T-cell (primary cell): ENCODE data around the gene LHFPL2. TPM values are rescaled to one million over a fixed set of nuclear protein-coding genes. Genes with fewer than 3 reads are reported as not detected.

Experiments used
- ATAC-seq, 4 experiments: fragments of 200-7000 bp in 3 of 4; fragments of 150-1000 bp in 1 of 4; cut with Tn5 transposase; replicated peaks in 1 of 4; 1 replicate in 3 of 4; 2 replicates in 1 of 4; pipeline ENCODE4 v1.10.0; 2021; ENCODE audit warnings: moderate library complexity in 3 of 4, mild to moderate bottlenecking in 2 of 4, moderate number of reproducible peaks in 1 of 4
- CTCF ChIA-PET, 2 donors: fragments of 300-600 bp; sonication (Branson Sonifier 250); formaldehyde crosslinking; loops; one replicate each; lab custom pipeline; 2022; ENCODE audit warnings: antibody characterized with exemption in 2 of 2; lab: Charles Lee
- POLR2A ChIA-PET, 2 donors: fragments of 300-600 bp; sonication (Branson Sonifier 250); formaldehyde crosslinking; loops; one replicate each; lab custom pipeline; 2022; ENCODE audit warnings: antibody characterized with exemption in 2 of 2; lab: Charles Lee
- DNase-seq, 35 experiments: peaks; one replicate each; pipeline versions ENCODE4 v3.0.0 to v3.0.0-alpha.2; 2013 to 2023
- H3K27ac ChIP-seq: one replicate; pipeline ENCODE4 v1.5.1; 2013; ENCODE audit warnings: low read length
- H3K27me3 ChIP-seq, 2 experiments: replicated peaks in 1 of 2; 1 replicate in 1 of 2; 2 replicates in 1 of 2; pipeline versions ENCODE4 v1.6.1 to v1.7.0; 2013; ENCODE audit warnings: low read length in 1 of 2, mixed read lengths in 1 of 2; ENCODE audit not compliant: control insufficient read depth in 2 of 2, insufficient read depth in 2 of 2; ENCODE audit errors: extremely low read depth in 1 of 2
- H3K36me3 ChIP-seq, 2 donors: 1 replicate in 1 of 2; 2 replicates in 1 of 2; pipeline versions ENCODE4 v1.6.1 to v1.7.0; 2013; ENCODE audit warnings: low read length in 1 of 2; ENCODE audit not compliant: control insufficient read depth in 2 of 2, insufficient read depth in 1 of 2; ENCODE audit errors: extremely low read depth in 1 of 2
- H3K4me1 ChIP-seq, 2 experiments: 1 replicate in 1 of 2; 2 replicates in 1 of 2; pipeline versions ENCODE4 v1.6.1 to v1.7.0; 2013; ENCODE audit warnings: low read length in 2 of 2, mixed read lengths in 1 of 2; ENCODE audit not compliant: insufficient read depth in 2 of 2, control insufficient read depth in 1 of 2; ENCODE audit errors: extremely low read depth in 1 of 2
- H3K4me3 ChIP-seq, 2 donors: 1 replicate in 1 of 2; 2 replicates in 1 of 2; pipeline versions ENCODE4 v1.5.1 to v1.7.0; 2013; ENCODE audit warnings: mild to moderate bottlenecking in 2 of 2, low read length in 1 of 2, moderate library complexity in 1 of 2; ENCODE audit not compliant: control insufficient read depth in 1 of 2; ENCODE audit errors: extremely low read depth in 1 of 2
- H3K9me3 ChIP-seq: 2 replicates; pipeline ENCODE4 v1.7.0; 2013
- H3K27ac Mint-ChIP-seq, 2 donors: one replicate each; pipeline ENCODE4 v1.8.0; 2020 to 2021; ENCODE audit warnings: mild to moderate bottlenecking in 2 of 2, mixed read lengths in 2 of 2
- H3K27me3 Mint-ChIP-seq, 2 donors: one replicate each; pipeline ENCODE4 v1.8.0; 2021 to 2022; ENCODE audit warnings: mixed read lengths in 2 of 2
- H3K36me3 Mint-ChIP-seq: one replicate; pipeline ENCODE4 v1.8.0; 2021; ENCODE audit warnings: mixed read lengths
- H3K4me1 Mint-ChIP-seq, 3 donors: one replicate each; pipeline ENCODE4 v1.8.0; 2020 to 2022; ENCODE audit warnings: mixed read lengths in 3 of 3, mild to moderate bottlenecking in 1 of 3
- H3K4me3 Mint-ChIP-seq, 3 donors: one replicate each; pipeline ENCODE4 v1.8.0; 2020 to 2022; ENCODE audit warnings: mild to moderate bottlenecking in 3 of 3, mixed read lengths in 3 of 3, moderate library complexity in 3 of 3
- H3K9me3 Mint-ChIP-seq, 3 donors: one replicate each; pipeline ENCODE4 v1.8.0; 2020 to 2022; ENCODE audit warnings: mixed read lengths in 3 of 3
- WGBS: methylation state at CpG from one replicate; pipeline ENCODE4 v1.1.5; 2013; ENCODE audit warnings: missing lambda C conversion rate; ENCODE audit not compliant: insufficient coverage; 5-methylcytosine and 5-hydroxymethylcytosine counted together
- total RNA-seq, 35 experiments: library from RNA in 6 of 35; stranded (reverse) in 6 of 35; fragments of 120-200 nt in 1 of 35; gene quantifications; one replicate each; pipeline versions ENCODE4 v1.2.1 to v1.2.4 and lab custom pipeline; 2013 to 2026

LHFPL2 gene
- total RNA-seq, 5 donors from 2014 or later (not counting 1 experiment from before 2014, with no cell fraction given), result 0.19 to 1.9 (median 0.82) TPM

DNA sequence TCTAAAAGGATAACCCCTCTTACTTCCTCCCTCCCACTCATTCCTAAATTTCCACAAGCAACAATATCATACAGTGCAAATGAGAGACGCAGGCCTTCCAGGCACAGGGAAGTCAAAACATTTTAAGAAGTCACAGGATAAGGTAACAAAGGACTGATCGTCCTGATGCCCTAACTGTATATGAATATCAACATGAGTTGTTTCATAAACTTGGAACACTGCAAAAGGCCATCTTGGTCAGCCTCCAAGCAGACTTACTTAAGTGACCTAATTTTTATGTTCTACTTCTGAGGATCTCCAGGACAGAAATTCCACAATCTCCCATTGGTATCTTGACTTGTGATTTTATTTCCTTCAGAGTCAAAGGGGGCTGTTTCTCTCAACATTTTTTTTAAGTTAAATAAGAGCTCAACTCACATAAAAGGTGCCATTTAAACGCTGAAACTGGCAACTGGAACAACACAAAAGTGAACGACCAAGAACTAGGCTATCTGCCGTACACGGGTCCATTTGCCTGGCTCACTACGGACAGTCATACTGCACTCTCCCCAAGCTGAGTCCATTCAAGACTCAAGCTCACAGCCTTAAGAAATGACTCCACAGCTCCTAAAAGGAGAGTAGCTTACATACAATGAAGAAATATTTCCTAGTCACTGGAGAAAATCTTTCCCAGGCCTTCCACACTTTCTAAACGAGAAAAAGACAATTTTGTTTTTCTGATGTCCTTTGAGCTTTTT, 71.3 kb downstream of the LHFPL2 start:
- no peak overlapping the region for H3K4me3 Mint-ChIP-seq

GRCh38 chr5:78576376-78576775, 72.2 kb downstream of the LHFPL2 start:
- WGBS, result 67% methylated on average over 1 of the region's 3 CpGs
- Mint-ChIP-seq H3K27me3 (peaks cover 3 to 5% of the 10 kb centered on the region in 2 donors), H3K27ac (no peak overlapping the region), H3K36me3 (no peaks in the 10 kb centered on the region), H3K9me3 (peaks cover 0 to 3% (median 0%) of the 10 kb centered on the region in 3 donors), H3K4me1 (peaks cover 0 to 3% (median 0%) of the 10 kb centered on the region in 3 donors), H3K4me3 (no peak overlapping the region)
- DNase-seq, result no peak
- no peak overlapping the region for H3K27ac ChIP-seq
- CTCF ChIA-PET, result no interaction called here
- ATAC-seq, result no peak
- H3K27me3 ChIP-seq, result no peaks in the 10 kb centered on the region
- no peaks in the 10 kb centered on the region for H3K4me1 ChIP-seq
- POLR2A ChIA-PET, result no interaction called here
- H3K9me3 ChIP-seq, result no peaks in the 10 kb centered on the region
- H3K36me3 ChIP-seq, result no peaks in the 10 kb centered on the region
- no peak overlapping the region for H3K4me3 ChIP-seq

More for the DNA sequence above, 71.3 kb downstream of the LHFPL2 start:
- H3K36me3 Mint-ChIP-seq, result no peaks in the 10 kb centered on the region
- Histone ChIP-seq H3K4me3 (no peak overlapping the region), H3K27ac (no peak overlapping the region), H3K36me3 (no peaks in the 10 kb centered on the region), H3K9me3 (no peaks in the 10 kb centered on the region), H3K27me3 (no peaks in the 10 kb centered on the region), H3K4me1 (no peaks in the 10 kb centered on the region)
- no peak overlapping the region for H3K27ac Mint-ChIP-seq
- 80% methylated on average over 2 of the region's 8 CpGs for WGBS
- peaks cover 0 to 3% (median 0%) of the 10 kb centered on the region in 3 donors for H3K4me1 Mint-ChIP-seq
- CTCF ChIA-PET, result no interaction called here
- no peaks in the 10 kb centered on the region for H3K27me3 Mint-ChIP-seq
- ATAC-seq (no peak), DNase-seq (no peak)
- H3K9me3 Mint-ChIP-seq, result peaks cover 0 to 3% (median 0%) of the 10 kb centered on the region in 3 donors
- POLR2A ChIA-PET, result no interaction called here

- H3K36me3 Mint-ChIP-seq, result no peaks in the 10 kb centered on the region
- peaks cover 3 to 8% of the 10 kb centered on the region in 2 donors for H3K27me3 Mint-ChIP-seq
- H3K4me1 Mint-ChIP-seq, result peaks cover 0 to 3% (median 0%) of the 10 kb centered on the region in 3 donors
- Histone ChIP-seq H3K4me1 (no peaks in the 10 kb centered on the region), H3K9me3 (no peaks in the 10 kb centered on the region), H3K36me3 (no peaks in the 10 kb centered on the region), H3K27ac (no peak overlapping the region), H3K27me3 (no peaks in the 10 kb centered on the region), H3K4me3 (no peak overlapping the region)
- no peak overlapping the region for H3K4me3 Mint-ChIP-seq
- no peak for DNase-seq
- POLR2A ChIA-PET, result no interaction called here
- no peaks in the 10 kb centered on the region for H3K9me3 Mint-ChIP-seq
- no peak overlapping the region for H3K27ac Mint-ChIP-seq
- WGBS, result 83% methylated on average over 4 of the region's 7 CpGs
- CTCF ChIA-PET, result interaction anchor here in 1 of 2 donors (0.7 kb wide), 1 partner anchor 97 kb away, joined by 3 read pairs; no protein-coding TSS in a partner anchor
- no peak for ATAC-seq
Measured at GRCh38 chr5:78574731-78575161, 73.8 kb downstream of the LHFPL2 start.

DNA sequence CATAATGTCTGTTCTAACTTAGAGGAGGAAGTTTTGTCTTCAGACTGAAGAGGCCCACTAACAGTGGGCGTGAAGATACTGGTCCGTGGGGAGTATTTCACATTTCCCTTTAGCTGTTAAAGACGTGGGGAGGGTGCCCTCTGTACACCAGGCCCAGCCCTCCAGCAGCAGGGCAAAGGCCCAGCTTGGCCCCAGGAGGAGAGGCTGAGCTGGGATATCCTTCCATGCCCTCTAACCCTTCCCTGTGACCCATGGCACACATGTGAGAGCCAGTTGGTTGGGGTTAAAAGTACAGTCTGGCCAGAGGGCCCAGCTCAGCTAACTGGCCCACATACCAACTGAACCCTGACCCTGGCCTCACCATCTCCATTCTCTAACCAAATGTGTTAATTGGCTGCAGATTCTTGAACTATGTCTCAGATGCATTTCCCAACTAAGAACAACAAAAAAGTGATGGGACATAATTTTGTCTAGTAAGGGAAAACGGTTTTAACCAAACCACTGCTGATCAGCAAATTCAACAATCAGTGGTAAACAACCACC, 74.4 kb downstream of the LHFPL2 start:
- Histone ChIP-seq H3K4me3 (no peak overlapping the region), H3K9me3 (no peaks in the 10 kb centered on the region), H3K27ac (no peak overlapping the region), H3K4me1 (no peaks in the 10 kb centered on the region), H3K27me3 (no peaks in the 10 kb centered on the region), H3K36me3 (no peaks in the 10 kb centered on the region)
- CTCF ChIA-PET, result interaction anchor here in 1 of 2 donors (0.7 kb wide), 1 partner anchor 97 kb away, joined by 3 read pairs; no protein-coding TSS in a partner anchor
- Mint-ChIP-seq H3K9me3 (no peaks in the 10 kb centered on the region), H3K4me3 (no peak overlapping the region), H3K27ac (no peak overlapping the region), H3K36me3 (no peaks in the 10 kb centered on the region), H3K4me1 (peaks cover 0 to 3% (median 0%) of the 10 kb centered on the region in 3 donors), H3K27me3 (peaks cover 3 to 8% of the 10 kb centered on the region in 2 donors)
- DNase-seq, result no peak
- WGBS, result no CpG with 5 or more reads among the region's 4 CpGs
- ATAC-seq, result no peak
- POLR2A ChIA-PET, result no interaction called here

- ChIA-PET POLR2A (no interaction called here), CTCF (no interaction called here)
- ATAC-seq (no peak), DNase-seq (no peak)
- Mint-ChIP-seq H3K27me3 (peaks cover 7 to 8% of the 10 kb centered on the region in 2 donors), H3K4me1 (peaks cover 0 to 3% (median 0%) of the 10 kb centered on the region in 3 donors), H3K27ac (no peak overlapping the region), H3K9me3 (no peaks in the 10 kb centered on the region), H3K36me3 (no peaks in the 10 kb centered on the region), H3K4me3 (no peak overlapping the region)
- Histone ChIP-seq H3K27me3 (no peaks in the 10 kb centered on the region), H3K9me3 (no peaks in the 10 kb centered on the region), H3K27ac (no peak overlapping the region), H3K36me3 (no peaks in the 10 kb centered on the region), H3K4me3 (no peak overlapping the region), H3K4me1 (no peaks in the 10 kb centered on the region)
- WGBS, result 44% methylated on average over 2 of the region's 2 CpGs
Measured at GRCh38 chr5:78573318-78573717, 75.3 kb downstream of the LHFPL2 start.

DNA sequence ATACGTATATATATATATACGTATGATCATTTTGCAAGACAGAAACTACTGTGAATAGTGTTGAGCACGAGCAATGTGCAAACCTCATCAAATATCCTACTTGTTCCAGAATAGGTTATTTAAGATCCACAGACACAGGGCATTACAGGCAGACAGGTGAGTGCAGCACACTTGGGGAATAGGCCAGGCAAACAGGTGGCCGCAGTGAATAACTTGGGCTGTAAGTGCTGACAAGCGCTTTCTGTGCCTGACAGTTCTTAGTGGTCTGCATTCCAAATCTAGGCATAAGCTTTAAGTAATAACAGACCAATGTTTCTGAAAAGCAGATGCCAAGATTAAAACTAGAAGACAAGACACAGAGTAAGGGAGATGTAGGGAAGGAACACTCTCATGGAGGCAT, 77.9 kb downstream of the LHFPL2 start:
- ChIA-PET POLR2A (no interaction called here), CTCF (no interaction called here)
- peaks cover 0 to 3% (median 0%) of the 10 kb centered on the region in 3 donors for H3K4me1 Mint-ChIP-seq
- no peak overlapping the region for H3K27ac Mint-ChIP-seq
- peaks cover 8% of the 10 kb centered on the region in 2 donors for H3K27me3 Mint-ChIP-seq
- Histone ChIP-seq H3K27me3 (no peaks in the 10 kb centered on the region), H3K4me1 (no peaks in the 10 kb centered on the region), H3K27ac (no peak overlapping the region), H3K9me3 (no peaks in the 10 kb centered on the region), H3K36me3 (no peaks in the 10 kb centered on the region), H3K4me3 (no peak overlapping the region)
- ATAC-seq, result no peak
- no peak overlapping the region for H3K4me3 Mint-ChIP-seq
- H3K36me3 Mint-ChIP-seq, result no peaks in the 10 kb centered on the region
- WGBS, result 95% methylated on average over 2 of the region's 5 CpGs
- no peak for DNase-seq
- no peaks in the 10 kb centered on the region for H3K9me3 Mint-ChIP-seq
